Esophagus muscularis mucosa (tissue), 4 donors: ENCODE data around the gene GJB4. TPM values are rescaled to one million over a fixed set of nuclear protein-coding genes. Genes with fewer than 3 reads are reported as not detected.

Source experiments
- DNase-seq: peaks from one replicate; pipeline ENCODE4 v3.0.0-alpha.2; 2017; ENCODE audit errors: extremely low spot score
- H3K27ac ChIP-seq, 4 donors: fragments of 200-600 bp; sonication (generic); replicated peaks in 1 of 4; 1 replicate in 3 of 4; 2 replicates in 1 of 4; pipeline ENCODE4 v1.5.1; 2016 to 2019; ENCODE audit warnings: mild to moderate bottlenecking in 1 of 4
- H3K27me3 ChIP-seq, 4 donors: fragments of 200-600 bp; sonication (generic); one replicate each; pipeline versions ENCODE4 v1.5.1 to v1.6.0; 2016 to 2019
- H3K36me3 ChIP-seq, 4 donors: fragments of 200-600 bp; sonication (generic); one replicate each; pipeline ENCODE4 v1.5.1; 2016 to 2019
- H3K4me1 ChIP-seq, 4 donors: fragments of 200-600 bp; sonication (generic); one replicate each; pipeline ENCODE4 v1.5.1; 2016 to 2019
- H3K4me3 ChIP-seq, 4 donors: fragments of 200-600 bp; sonication (generic); 1 replicate in 2 of 4; 2 replicates in 2 of 4; pipeline ENCODE4 v1.5.1; 2016 to 2019; ENCODE audit warnings: mild to moderate bottlenecking in 4 of 4, moderate library complexity in 1 of 4
- H3K9me3 ChIP-seq, 4 donors: fragments of 200-600 bp; sonication (generic); 1 replicate in 3 of 4; 2 replicates in 1 of 4; pipeline ENCODE4 v1.5.1; 2016 to 2019
- EP300 ChIP-seq: sonication (generic); formaldehyde crosslinking; IDR thresholded peaks from one replicate; pipeline ENCODE4 v1.6.1; 2017; ENCODE audit warnings: antibody characterized with exemption
- POLR2A ChIP-seq: fragments of 450-650 bp; IDR thresholded peaks from one replicate; pipeline ENCODE4 v1.6.1; 2017; ENCODE audit warnings: antibody characterized with exemption, moderate library complexity, mild to moderate bottlenecking, low read depth
- POLR2AphosphoS5 ChIP-seq, 2 donors: sonication (generic); formaldehyde crosslinking; IDR thresholded peaks; one replicate each; pipeline ENCODE4 v1.6.1; 2017; ENCODE audit warnings: antibody characterized with exemption in 2 of 2
- WGBS: methylation state at CpG from one replicate; pipeline ENCODE4 v1.1.5; 2018; 5-methylcytosine and 5-hydroxymethylcytosine counted together
- intact Hi-C: fragments of 100-400 bp; cut with DNase I; formaldehyde crosslinking; loops from one replicate; pipeline ENCODE4 v1.15.1; 2023
- total RNA-seq, 4 donors: library from RNA; depleted of rRNA; stranded (reverse); fragments of >200 nt; gene quantifications; one replicate each; pipeline versions ENCODE4 v1.1.0 to v1.2.1, GENCODE V29; 2016
- TF ChIP-seq, protein P1 (sequence below), 3 experiments: fragments of 200-600 bp in 2 of 3; fragments of 450-650 bp in 1 of 3; sonication (generic) in 2 of 3; IDR thresholded peaks; one replicate each; pipeline ENCODE4 v1.5.1; 2017 to 2019; ENCODE audit warnings: antibody characterized with exemption in 3 of 3, mild to moderate bottlenecking in 2 of 3, moderate library complexity in 1 of 3

GJB4 gene
- total RNA-seq, 4 donors from 2014 or later, result not detected

DNA sequence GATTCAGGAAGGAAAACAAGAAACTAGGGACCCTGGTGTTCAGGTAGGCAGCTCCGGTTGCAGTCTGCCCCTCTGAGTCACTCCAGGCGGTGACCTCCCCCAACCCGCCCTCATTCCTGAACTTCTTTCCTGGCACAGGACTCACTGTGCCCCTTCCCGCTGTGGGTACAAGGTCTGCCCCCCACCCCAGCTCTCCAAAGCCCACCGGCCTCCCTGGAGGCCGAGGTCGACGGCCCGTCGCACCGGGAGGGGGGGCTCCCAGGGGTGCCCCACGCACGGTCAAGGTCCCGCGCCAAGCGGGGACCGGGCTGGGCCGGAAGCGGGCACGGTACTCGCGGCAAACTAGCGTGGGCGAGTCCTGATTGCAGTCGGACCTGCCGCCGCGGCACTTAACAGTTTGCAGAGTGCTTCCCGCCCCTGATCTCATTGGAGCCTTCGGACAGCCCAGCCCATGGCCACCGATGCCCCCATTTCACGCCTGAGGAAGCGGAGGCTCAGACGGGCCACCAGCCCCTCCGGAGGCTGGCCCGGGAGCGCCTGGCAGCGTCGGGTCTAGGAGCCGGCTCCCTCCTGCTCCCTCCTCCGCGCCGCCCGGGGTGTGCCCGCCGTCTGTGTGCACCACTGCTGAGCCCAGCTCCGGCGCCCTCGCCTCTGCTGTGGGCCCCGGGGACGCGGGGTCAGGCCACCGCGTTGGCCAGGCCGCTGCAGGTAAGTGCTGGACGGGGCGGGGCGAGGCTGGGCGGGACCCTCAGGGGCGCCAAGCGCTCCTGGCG, 21.7 kb downstream of the GJB4 start, which contains the start of gene GJB3:
Gene GJB3 (plus strand): TSS at position 144 of the 773 bp plus-strand sequence. CDS start 3,549 bp downstream, outside the sequence.
- Histone ChIP-seq H3K36me3 (no peaks in the 10 kb centered on the region), H3K4me1 (peaks cover 9 to 15% (median 14%) of the 10 kb centered on the region in 4 donors), H3K27ac (no peak within 1 kb of the TSS), H3K27me3 (peaks cover 0 to 69% (median 28%) of the 10 kb centered on the region in 4 donors), H3K4me3 (peak within 1 kb of the TSS; percentile 30 to 49 (median 38)), H3K9me3 (no peaks in the 10 kb centered on the region)
- intact Hi-C loops, result no loop called here
- 9% methylated on average over 9 of the region's 62 CpGs for WGBS
- TF ChIP-seq, protein P1, sequence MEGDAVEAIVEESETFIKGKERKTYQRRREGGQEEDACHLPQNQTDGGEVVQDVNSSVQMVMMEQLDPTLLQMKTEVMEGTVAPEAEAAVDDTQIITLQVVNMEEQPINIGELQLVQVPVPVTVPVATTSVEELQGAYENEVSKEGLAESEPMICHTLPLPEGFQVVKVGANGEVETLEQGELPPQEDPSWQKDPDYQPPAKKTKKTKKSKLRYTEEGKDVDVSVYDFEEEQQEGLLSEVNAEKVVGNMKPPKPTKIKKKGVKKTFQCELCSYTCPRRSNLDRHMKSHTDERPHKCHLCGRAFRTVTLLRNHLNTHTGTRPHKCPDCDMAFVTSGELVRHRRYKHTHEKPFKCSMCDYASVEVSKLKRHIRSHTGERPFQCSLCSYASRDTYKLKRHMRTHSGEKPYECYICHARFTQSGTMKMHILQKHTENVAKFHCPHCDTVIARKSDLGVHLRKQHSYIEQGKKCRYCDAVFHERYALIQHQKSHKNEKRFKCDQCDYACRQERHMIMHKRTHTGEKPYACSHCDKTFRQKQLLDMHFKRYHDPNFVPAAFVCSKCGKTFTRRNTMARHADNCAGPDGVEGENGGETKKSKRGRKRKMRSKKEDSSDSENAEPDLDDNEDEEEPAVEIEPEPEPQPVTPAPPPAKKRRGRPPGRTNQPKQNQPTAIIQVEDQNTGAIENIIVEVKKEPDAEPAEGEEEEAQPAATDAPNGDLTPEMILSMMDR (IDR thresholded peaks at IDR 0.05), result no peak
- no peak for TF ChIP-seq POLR2AphosphoS5 (IDR thresholded peaks at IDR 0.05)
- TF ChIP-seq POLR2A, result no peak
- TF ChIP-seq EP300, result no peak
- no peak for DNase-seq

DNA sequence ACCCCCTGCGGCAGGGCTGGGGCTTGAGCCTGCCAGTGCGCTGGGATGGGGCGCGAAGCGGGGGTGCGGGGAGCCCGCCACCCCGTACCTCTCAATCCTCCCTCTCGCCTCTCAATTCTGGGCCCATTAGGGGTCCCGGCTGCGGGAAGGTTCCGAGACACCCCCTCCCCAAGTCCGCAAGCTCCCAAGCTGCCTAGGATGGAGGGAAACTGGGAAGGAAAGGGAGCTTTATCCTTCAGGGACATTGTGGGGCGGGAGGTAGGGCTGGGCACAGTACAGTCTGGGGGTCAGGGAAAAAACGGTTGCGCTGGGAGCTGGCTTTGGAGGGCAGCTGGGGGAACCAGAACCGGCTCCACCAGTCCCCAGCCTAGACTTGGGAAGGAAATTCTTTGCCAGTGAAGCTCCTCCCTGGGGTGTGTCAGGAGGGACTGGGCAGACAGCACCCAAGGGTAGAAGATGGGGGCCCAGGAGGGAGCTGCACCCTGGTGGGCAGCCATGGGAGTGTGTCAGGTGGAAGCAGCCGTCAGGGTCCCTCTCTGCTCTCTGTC, 22.4 kb downstream of the GJB4 start:
- Histone ChIP-seq H3K4me3 (peak overlapping the region; percentile 30 to 49 (median 38)), H3K4me1 (peaks cover 9 to 21% (median 17%) of the 10 kb centered on the region in 4 donors), H3K27ac (no peak overlapping the region), H3K36me3 (no peaks in the 10 kb centered on the region), H3K9me3 (no peaks in the 10 kb centered on the region), H3K27me3 (peaks cover 0 to 62% (median 28%) of the 10 kb centered on the region in 4 donors)
- intact Hi-C loops, result no loop called here
- WGBS, result 5% methylated on average over 6 of the region's 18 CpGs
- no peak for DNase-seq
- TF ChIP-seq, protein P1 (IDR thresholded peaks at IDR 0.05), result no peak
- no peak for TF ChIP-seq POLR2AphosphoS5 (IDR thresholded peaks at IDR 0.05)
- no peak for TF ChIP-seq POLR2A
- no peak for TF ChIP-seq EP300

DNA sequence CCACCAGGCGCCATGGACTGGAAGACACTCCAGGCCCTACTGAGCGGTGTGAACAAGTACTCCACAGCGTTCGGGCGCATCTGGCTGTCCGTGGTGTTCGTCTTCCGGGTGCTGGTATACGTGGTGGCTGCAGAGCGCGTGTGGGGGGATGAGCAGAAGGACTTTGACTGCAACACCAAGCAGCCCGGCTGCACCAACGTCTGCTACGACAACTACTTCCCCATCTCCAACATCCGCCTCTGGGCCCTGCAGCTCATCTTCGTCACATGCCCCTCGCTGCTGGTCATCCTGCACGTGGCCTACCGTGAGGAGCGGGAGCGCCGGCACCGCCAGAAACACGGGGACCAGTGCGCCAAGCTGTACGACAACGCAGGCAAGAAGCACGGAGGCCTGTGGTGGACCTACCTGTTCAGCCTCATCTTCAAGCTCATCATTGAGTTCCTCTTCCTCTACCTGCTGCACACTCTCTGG, 25.2 kb downstream of the GJB4 start:
- DNase-seq, result no peak
- Histone ChIP-seq H3K4me1 (peaks cover 14 to 21% (median 17%) of the 10 kb centered on the region in 4 donors), H3K27ac (no peak overlapping the region), H3K9me3 (peaks cover 0 to 6% (median 0%) of the 10 kb centered on the region in 4 donors), H3K27me3 (peaks cover 0 to 41% (median 26%) of the 10 kb centered on the region in 4 donors), H3K36me3 (no peaks in the 10 kb centered on the region), H3K4me3 (no peak overlapping the region)
- intact Hi-C loops, result loop anchor here (5.0 kb wide), 2 partner anchors 68 to 83 kb away; no protein-coding TSS in a partner anchor
- no peak for TF ChIP-seq POLR2A
- TF ChIP-seq, protein P1 (IDR thresholded peaks at IDR 0.05), result no peak
- no peak for TF ChIP-seq EP300
- no peak for TF ChIP-seq POLR2AphosphoS5 (IDR thresholded peaks at IDR 0.05)
- WGBS, result 89% methylated on average over 23 of the region's 28 CpGs

DNA sequence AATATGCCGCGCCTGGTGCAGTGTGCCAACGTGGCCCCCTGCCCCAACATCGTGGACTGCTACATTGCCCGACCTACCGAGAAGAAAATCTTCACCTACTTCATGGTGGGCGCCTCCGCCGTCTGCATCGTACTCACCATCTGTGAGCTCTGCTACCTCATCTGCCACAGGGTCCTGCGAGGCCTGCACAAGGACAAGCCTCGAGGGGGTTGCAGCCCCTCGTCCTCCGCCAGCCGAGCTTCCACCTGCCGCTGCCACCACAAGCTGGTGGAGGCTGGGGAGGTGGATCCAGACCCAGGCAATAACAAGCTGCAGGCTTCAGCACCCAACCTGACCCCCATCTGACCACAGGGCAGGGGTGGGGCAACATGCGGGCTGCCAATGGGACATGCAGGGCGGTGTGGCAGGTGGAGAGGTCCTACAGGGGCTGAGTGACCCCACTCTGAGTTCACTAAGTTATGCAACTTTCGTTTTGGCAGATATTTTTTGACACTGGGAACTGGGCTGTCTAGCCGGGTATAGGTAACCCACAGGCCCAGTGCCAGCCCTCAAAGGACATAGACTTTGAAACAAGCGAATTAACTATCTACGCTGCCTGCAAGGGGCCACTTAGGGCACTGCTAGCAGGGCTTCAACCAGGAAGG, 25.8 kb downstream of the GJB4 start:
- 91% methylated on average over 16 of the region's 22 CpGs for WGBS
- no peak for TF ChIP-seq POLR2AphosphoS5 (IDR thresholded peaks at IDR 0.05)
- no peak for TF ChIP-seq POLR2A
- no peak for TF ChIP-seq EP300
- TF ChIP-seq, protein P1 (IDR thresholded peaks at IDR 0.05), result no peak
- Histone ChIP-seq H3K4me1 (peaks cover 14 to 21% (median 17%) of the 10 kb centered on the region in 4 donors), H3K4me3 (no peak overlapping the region), H3K27me3 (peaks cover 0 to 36% (median 24%) of the 10 kb centered on the region in 4 donors), H3K9me3 (peaks cover 0 to 6% (median 0%) of the 10 kb centered on the region in 4 donors), H3K36me3 (no peaks in the 10 kb centered on the region), H3K27ac (no peak overlapping the region)
- DNase-seq, result no peak
- intact Hi-C loops, result loop anchor here (5.0 kb wide), 2 partner anchors 67 to 82 kb away; no protein-coding TSS in a partner anchor
